ENCODE measurements around the gene ASCC1. TPM values are rescaled to one million over a fixed set of nuclear protein-coding genes. Genes with fewer than 3 reads are reported as not detected.
A peak's percentile ranks its signal among the peaks of the same experiment; 100 is the strongest.

Gene ASCC1
- total and polyA plus RNA-seq, 2 donors (not counting 3 experiments of a cell fraction or from before 2014, with no cell fraction given) = 16.0 to 24.9 TPM

DNA sequence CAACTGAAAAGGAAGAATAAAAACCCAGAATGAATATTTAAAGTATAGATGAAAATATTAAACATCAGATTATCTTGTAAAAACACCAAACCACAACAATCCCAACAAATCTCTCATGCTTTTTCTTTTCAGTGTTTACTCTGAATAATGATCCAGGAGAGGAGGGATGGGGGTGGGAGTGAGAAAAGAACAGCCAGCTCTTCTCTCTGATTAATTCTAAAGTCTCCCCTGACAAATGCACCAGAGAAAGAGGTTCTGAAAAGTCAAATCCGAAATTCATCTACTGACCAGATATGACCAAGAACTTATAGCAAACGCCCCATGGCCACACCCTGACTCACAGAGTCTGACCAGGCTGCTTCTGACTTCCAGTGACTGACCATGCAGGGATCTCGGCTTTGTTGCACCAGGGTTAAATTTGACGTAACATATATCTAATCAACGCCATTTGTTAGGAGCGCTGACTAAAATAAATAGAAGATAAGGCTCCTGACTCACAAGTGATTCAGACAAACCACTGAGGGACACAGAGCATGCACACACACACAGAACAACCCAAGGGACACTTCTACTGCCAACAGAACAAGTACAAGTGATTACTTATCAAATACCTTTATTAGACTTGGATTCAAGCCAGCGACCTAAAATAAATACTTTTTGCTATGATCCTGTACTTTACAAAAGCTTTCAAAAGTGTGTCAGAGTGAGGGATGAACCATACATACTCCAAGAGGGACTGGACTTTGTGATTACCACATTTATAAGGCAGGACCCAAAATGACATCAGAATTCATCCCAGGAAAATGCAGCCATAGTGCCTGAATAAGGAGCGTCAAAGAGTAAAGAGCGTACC, 118.4 kb downstream of the ASCC1 start:
- no peaks in the 10 kb centered on the region for H3K27me3 ChIP-seq (ENCODE audit: control insufficient read depth in 2 of 2, insufficient read depth in 2 of 2, low read length in 2 of 2)
- H2AFZ ChIP-seq (ENCODE audit: low read depth, low read length) = no peak overlapping the region
- H3K9ac ChIP-seq (replicated peaks; ENCODE audit: extremely low read depth, insufficient read depth, low read length) = peak overlapping the region; percentile 18
- H3K4me1 ChIP-seq (ENCODE audit: control insufficient read depth, extremely low read depth, insufficient read depth, low read length) = peaks cover 24% of the 10 kb centered on the region
- no peaks in the 10 kb centered on the region for H3K9me1 ChIP-seq (replicated peaks; ENCODE audit: control insufficient read depth, extremely low read depth, insufficient read depth, low read length)
- dilution Hi-C loops (cut with MboI; ENCODE audit: extremely low pct_ligation_motif_present, low sequenced_read_pairs) = no loop called here
- no peaks in the 10 kb centered on the region for H4K20me1 ChIP-seq (replicated peaks; ENCODE audit: control insufficient read depth, extremely low read depth, insufficient read depth, low read length)
- ChIA-PET CTCF (interaction anchor here (1.4 kb wide), 1 partner anchor 28 kb away, joined by 3 read pairs; no protein-coding TSS in a partner anchor), POLR2A (no interaction called here)
- no peaks in the 10 kb centered on the region for H3K79me2 ChIP-seq (ENCODE audit: control insufficient read depth, insufficient read depth, low read length)
- H3K4me2 ChIP-seq (ENCODE audit: insufficient read depth, low read length) = peak overlapping the region; percentile 44
- TF ChIP-seq POLR2A (IDR thresholded peaks at IDR 0.05; ENCODE audit: low read depth, low read length) (no peak), MYC (IDR thresholded peaks at IDR 0.05; ENCODE audit: low read depth, low read length) (no peak), MAX (IDR thresholded peaks at IDR 0.05; ENCODE audit: insufficient read depth, insufficient read length) (no peak), POLR2AphosphoS5 (IDR thresholded peaks at IDR 0.05; ENCODE audit: insufficient read depth, low read depth, low read length) (peak; percentile 63), EZH2 (IDR thresholded peaks at IDR 0.05; ENCODE audit: borderline replicate concordance, low read depth, low read length, severe bottlenecking) (no peak), CTCF (IDR thresholded peaks at IDR 0.05; ENCODE audit: extremely low read depth in 1 of 2, insufficient read depth in 1 of 2, low read depth in 1 of 2, low read length in 2 of 2) (no peak), JUN (IDR thresholded peaks at IDR 0.05; ENCODE audit: borderline replicate concordance, insufficient read depth, insufficient read length, low read depth) (peak; percentile 40), FOS (IDR thresholded peaks at IDR 0.05; ENCODE audit: borderline replicate concordance, insufficient read depth, low read length) (peak; percentile 90), GATA2 (IDR thresholded peaks at IDR 0.05; ENCODE audit: insufficient read depth, insufficient read length, low read depth, low read length) (peak; percentile 91)
- BruUV-seq (replicated peaks) = no TSS peak
- FAIRE-seq = peak; percentile 8
- DNase-seq (ENCODE audit: low read depth, low spot score) = peak; percentile 80
- no peak overlapping the region for H3K4me3 ChIP-seq (replicated peaks in 1 of 3; ENCODE audit: insufficient read depth in 1 of 3, low read depth in 1 of 3, low read length in 3 of 3)
- intact Hi-C loops (cut with micrococcal nuclease) = no loop called here
- peaks cover 0 to 2% of the 10 kb centered on the region in 2 experiments for H3K36me3 ChIP-seq (ENCODE audit: control insufficient read depth in 2 of 2, extremely low read depth in 1 of 2, insufficient read depth in 2 of 2, low read length in 2 of 2)
- no peaks in the 10 kb centered on the region for H3K9me3 ChIP-seq (replicated peaks; ENCODE audit: control insufficient read depth, insufficient read depth, low read length)
- peak overlapping the region; percentile 39 for H3K27ac ChIP-seq (ENCODE audit: insufficient read depth, low read depth, low read length)
